Stimulated activated memory B cell treated with anti-CD40 and anti-IgM and Interleukin-4, amounts not matched to agents 10 μg/mL and 1 μg/mL and 100 μg/mL, for 72 hours (primary cell): Measurements from ENCODE around the gene FAM53A.

Experiments
- ATAC-seq: fragments of 150-1000 bp; cut with Tn5 transposase; 2 replicates; pipeline ENCODE4 v1.10.0; 2021
- H3K27ac Mint-ChIP-seq: one replicate; pipeline ENCODE4 v1.8.0; 2022; ENCODE audit warnings: mild to moderate bottlenecking, mixed read lengths
- H3K27me3 Mint-ChIP-seq: one replicate; pipeline ENCODE4 v1.8.0; 2022; ENCODE audit warnings: mixed read lengths
- H3K36me3 Mint-ChIP-seq: one replicate; pipeline ENCODE4 v1.8.0; 2022; ENCODE audit warnings: mixed read lengths
- H3K4me1 Mint-ChIP-seq: one replicate; pipeline ENCODE4 v1.8.0; 2022; ENCODE audit warnings: mixed read lengths
- H3K4me3 Mint-ChIP-seq: one replicate; pipeline ENCODE4 v1.8.0; 2022; ENCODE audit warnings: mild to moderate bottlenecking, moderate library complexity, mixed read lengths
- H3K9me3 Mint-ChIP-seq: one replicate; pipeline ENCODE4 v1.8.0; 2022; ENCODE audit warnings: mixed read lengths

The FAM53A gene

GRCh38 chr4:1621526-1621925 lies 62.6 kb downstream of the FAM53A start:
- H3K27me3 Mint-ChIP-seq, result peaks cover 8% of the 10 kb centered on the region
- no peak overlapping the region for H3K4me3 Mint-ChIP-seq
- H3K36me3 Mint-ChIP-seq, result peaks cover 7% of the 10 kb centered on the region
- no peak overlapping the region for H3K27ac Mint-ChIP-seq
- H3K4me1 Mint-ChIP-seq, result no peaks in the 10 kb centered on the region
- ATAC-seq, result no peak
- peaks cover 13% of the 10 kb centered on the region for H3K9me3 Mint-ChIP-seq

- H3K4me1 Mint-ChIP-seq, result peaks cover 11% of the 10 kb centered on the region
- peaks cover 8% of the 10 kb centered on the region for H3K27me3 Mint-ChIP-seq
- ATAC-seq, result no peak
- H3K4me3 Mint-ChIP-seq, result no peak overlapping the region
- H3K36me3 Mint-ChIP-seq, result peaks cover 7% of the 10 kb centered on the region
- peaks cover 22% of the 10 kb centered on the region for H3K9me3 Mint-ChIP-seq
- H3K27ac Mint-ChIP-seq, result no peak overlapping the region
Measured at GRCh38 chr4:1619151-1619672, 64.9 kb downstream of the FAM53A start.

- Mint-ChIP-seq H3K27me3 (peaks cover 8% of the 10 kb centered on the region), H3K27ac (no peak overlapping the region), H3K4me3 (no peak overlapping the region), H3K36me3 (peaks cover 7% of the 10 kb centered on the region), H3K9me3 (peaks cover 22% of the 10 kb centered on the region), H3K4me1 (peaks cover 16% of the 10 kb centered on the region)
- no peak for ATAC-seq
Measured at GRCh38 chr4:1618438-1618837, 65.7 kb downstream of the FAM53A start.

- H3K4me1 Mint-ChIP-seq, result peaks cover 16% of the 10 kb centered on the region
- peaks cover 22% of the 10 kb centered on the region for H3K9me3 Mint-ChIP-seq
- no peak for ATAC-seq
- no peak overlapping the region for H3K4me3 Mint-ChIP-seq
- peaks cover 7% of the 10 kb centered on the region for H3K36me3 Mint-ChIP-seq
- peaks cover 8% of the 10 kb centered on the region for H3K27me3 Mint-ChIP-seq
- H3K27ac Mint-ChIP-seq, result no peak overlapping the region
Measured at GRCh38 chr4:1616557-1616930, 67.6 kb downstream of the FAM53A start.

- peaks cover 22% of the 10 kb centered on the region for H3K9me3 Mint-ChIP-seq
- H3K36me3 Mint-ChIP-seq, result peaks cover 7% of the 10 kb centered on the region
- no peak overlapping the region for H3K4me3 Mint-ChIP-seq
- peaks cover 8% of the 10 kb centered on the region for H3K27me3 Mint-ChIP-seq
- ATAC-seq, result no peak
- H3K4me1 Mint-ChIP-seq, result peaks cover 16% of the 10 kb centered on the region
- no peak overlapping the region for H3K27ac Mint-ChIP-seq
Measured at GRCh38 chr4:1615786-1616556, 68.1 kb downstream of the FAM53A start.

- no peak overlapping the region for H3K27ac Mint-ChIP-seq
- no peaks in the 10 kb centered on the region for H3K27me3 Mint-ChIP-seq
- no peak overlapping the region for H3K4me3 Mint-ChIP-seq
- peaks cover 7% of the 10 kb centered on the region for H3K36me3 Mint-ChIP-seq
- ATAC-seq, result no peak
- peaks cover 17% of the 10 kb centered on the region for H3K9me3 Mint-ChIP-seq
- H3K4me1 Mint-ChIP-seq, result peaks cover 16% of the 10 kb centered on the region
Measured at GRCh38 chr4:1614854-1615595, 69.1 kb downstream of the FAM53A start.

GRCh38 chr4:1614502-1614853 lies 69.6 kb downstream of the FAM53A start:
- no peak for ATAC-seq
- Mint-ChIP-seq H3K27me3 (no peaks in the 10 kb centered on the region), H3K4me3 (no peak overlapping the region), H3K27ac (no peak overlapping the region), H3K9me3 (peaks cover 17% of the 10 kb centered on the region), H3K36me3 (peaks cover 7% of the 10 kb centered on the region), H3K4me1 (peaks cover 16% of the 10 kb centered on the region)

GRCh38 chr4:1614049-1614448 lies 70.1 kb downstream of the FAM53A start:
- no peaks in the 10 kb centered on the region for H3K27me3 Mint-ChIP-seq
- no peak overlapping the region for H3K4me3 Mint-ChIP-seq
- H3K4me1 Mint-ChIP-seq, result peaks cover 16% of the 10 kb centered on the region
- peaks cover 17% of the 10 kb centered on the region for H3K9me3 Mint-ChIP-seq
- H3K36me3 Mint-ChIP-seq, result peaks cover 7% of the 10 kb centered on the region
- H3K27ac Mint-ChIP-seq, result no peak overlapping the region
- ATAC-seq, result no peak

- H3K4me3 Mint-ChIP-seq, result no peak overlapping the region
- no peak for ATAC-seq
- H3K9me3 Mint-ChIP-seq, result peaks cover 17% of the 10 kb centered on the region
- peaks cover 7% of the 10 kb centered on the region for H3K36me3 Mint-ChIP-seq
- H3K4me1 Mint-ChIP-seq, result peaks cover 16% of the 10 kb centered on the region
- no peak overlapping the region for H3K27ac Mint-ChIP-seq
- peaks cover 5% of the 10 kb centered on the region for H3K27me3 Mint-ChIP-seq
Measured at GRCh38 chr4:1613099-1613495, 71.0 kb downstream of the FAM53A start.

- Mint-ChIP-seq H3K4me3 (no peak overlapping the region), H3K27me3 (peaks cover 9% of the 10 kb centered on the region), H3K27ac (no peak overlapping the region), H3K36me3 (peaks cover 3% of the 10 kb centered on the region), H3K4me1 (peaks cover 16% of the 10 kb centered on the region), H3K9me3 (peaks cover 11% of the 10 kb centered on the region)
- ATAC-seq, result no peak
Measured at GRCh38 chr4:1612278-1613098, 71.6 kb downstream of the FAM53A start.

GRCh38 chr4:1611501-1611870 lies 72.6 kb downstream of the FAM53A start:
- Mint-ChIP-seq H3K36me3 (no peaks in the 10 kb centered on the region), H3K4me3 (no peak overlapping the region), H3K27me3 (peaks cover 19% of the 10 kb centered on the region), H3K9me3 (peaks cover 9% of the 10 kb centered on the region), H3K27ac (no peak overlapping the region), H3K4me1 (peaks cover 18% of the 10 kb centered on the region)
- no peak for ATAC-seq

- Mint-ChIP-seq H3K36me3 (no peaks in the 10 kb centered on the region), H3K4me3 (no peak overlapping the region), H3K4me1 (peaks cover 23% of the 10 kb centered on the region), H3K27me3 (peaks cover 23% of the 10 kb centered on the region), H3K9me3 (peaks cover 9% of the 10 kb centered on the region), H3K27ac (no peak overlapping the region)
- peak; percentile 47 for ATAC-seq
Measured at GRCh38 chr4:1610791-1611500, 73.2 kb downstream of the FAM53A start.

GRCh38 chr4:1609901-1610790 lies 74.0 kb downstream of the FAM53A start:
- ATAC-seq, result no peak
- Mint-ChIP-seq H3K36me3 (no peaks in the 10 kb centered on the region), H3K27ac (no peak overlapping the region), H3K4me1 (peaks cover 28% of the 10 kb centered on the region), H3K4me3 (no peak overlapping the region), H3K27me3 (peaks cover 28% of the 10 kb centered on the region), H3K9me3 (peaks cover 6% of the 10 kb centered on the region)
